Measurements from ENCODE around the gene PGC. TPM values are rescaled to one million over a fixed set of nuclear protein-coding genes. Genes with fewer than 3 reads are reported as not detected.

PGC gene
- total and polyA plus RNA-seq, 2 donors (not counting 1 experiment from before 2014, with no cell fraction given): not detected

DNA sequence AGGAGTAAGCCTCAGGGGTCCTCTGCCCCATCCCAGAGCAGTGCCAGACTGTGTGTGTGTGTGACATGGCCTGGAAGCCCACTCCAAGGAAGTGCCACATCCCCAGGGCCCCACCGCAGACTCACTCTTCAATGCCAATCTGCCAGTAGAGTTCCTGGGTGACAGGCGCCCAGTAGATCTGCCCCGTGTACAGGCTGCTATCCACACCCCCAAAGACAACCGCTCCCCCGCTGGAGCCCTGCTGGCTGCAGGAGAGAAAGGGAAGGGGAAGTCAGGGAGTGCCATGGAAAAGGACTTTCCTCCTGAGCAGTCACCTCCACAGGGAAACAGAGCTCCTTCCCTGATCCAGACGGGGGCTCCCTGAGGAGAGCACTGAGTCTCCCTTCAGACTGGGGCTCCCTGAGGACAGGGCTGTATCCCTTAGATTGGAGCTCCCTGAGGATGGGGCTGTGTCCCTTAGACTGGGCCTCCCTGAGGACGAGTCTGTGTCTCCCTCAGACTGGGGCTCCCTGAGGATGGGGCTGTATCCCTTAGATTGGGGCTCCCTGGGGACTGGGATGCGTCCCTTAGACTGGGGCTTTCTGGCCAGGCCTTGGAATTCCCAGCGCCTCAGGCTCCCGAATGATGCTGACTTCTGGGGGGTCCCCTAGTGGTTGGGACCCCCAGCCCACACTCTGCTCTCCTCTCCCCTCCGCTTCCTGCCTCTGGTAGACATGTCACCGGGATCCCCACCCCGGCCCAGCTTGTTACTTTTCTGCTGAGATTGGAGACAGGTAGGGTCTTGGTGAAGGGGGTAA is 6.6 kb downstream of the PGC start:
- no peaks in the 10 kb centered on the region for H3K79me2 ChIP-seq (ENCODE audit: control insufficient read depth, insufficient read depth, low read length)
- no peak overlapping the region for H2AFZ ChIP-seq (ENCODE audit: insufficient read depth, low read depth, low read length, poor library complexity, severe bottlenecking)
- H3K27ac ChIP-seq (ENCODE audit: low read length in 2 of 2): no peak overlapping the region
- no peaks in the 10 kb centered on the region for H3K27me3 ChIP-seq (replicated peaks in 1 of 4; ENCODE audit: control extremely low read depth in 1 of 4, control insufficient read depth in 3 of 4, insufficient read depth in 4 of 4, low read length in 3 of 4)
- H3K4me1 ChIP-seq (ENCODE audit: control insufficient read depth in 2 of 2, insufficient read depth in 2 of 2, low read length in 2 of 2): peaks cover 4 to 5% of the 10 kb centered on the region in 2 donors
- Mint-ChIP-seq H3K9me3 (ENCODE audit: insufficient read depth) (no peaks in the 10 kb centered on the region), H3K4me3 (no peak overlapping the region), H3K27me3 (no peaks in the 10 kb centered on the region), H3K4me1 (peaks cover 4% of the 10 kb centered on the region), H3K27ac (no peak overlapping the region)
- ChIA-PET POLR2A (no interaction called here), CTCF (interaction anchor here (1.3 kb wide), 1 partner anchor 57 kb away, joined by 4 read pairs; no protein-coding TSS in a partner anchor)
- intact Hi-C loops (cut with micrococcal nuclease): no loop called here
- no peak overlapping the region for H3K9ac ChIP-seq (ENCODE audit: low read length)
- H4K20me1 ChIP-seq (ENCODE audit: control insufficient read depth, insufficient read depth, low read length, poor library complexity, severe bottlenecking): no peaks in the 10 kb centered on the region
- H3K4me3 ChIP-seq (ENCODE audit: control extremely low read depth in 1 of 5, extremely low read depth in 1 of 5, insufficient read depth in 1 of 5, low read depth in 2 of 5, low read length in 4 of 5): no peak overlapping the region
- no peaks in the 10 kb centered on the region for H3K9me3 ChIP-seq (ENCODE audit: control extremely low read depth in 1 of 3, control insufficient read depth in 2 of 3, insufficient read depth in 1 of 3, low read length in 2 of 3)
- DNase-seq: no peak
- no peak overlapping the region for H3K4me2 ChIP-seq (replicated peaks; ENCODE audit: low read depth, low read length, poor library complexity, severe bottlenecking)
- no peaks in the 10 kb centered on the region for H3K36me3 ChIP-seq (replicated peaks in 1 of 2; ENCODE audit: control extremely low read depth in 1 of 2, control insufficient read depth in 1 of 2, extremely low read depth in 1 of 2, insufficient read depth in 2 of 2, low read length in 1 of 2)
- ATAC-seq (ENCODE audit: low read depth): no peak
- TF ChIP-seq, protein P1, sequence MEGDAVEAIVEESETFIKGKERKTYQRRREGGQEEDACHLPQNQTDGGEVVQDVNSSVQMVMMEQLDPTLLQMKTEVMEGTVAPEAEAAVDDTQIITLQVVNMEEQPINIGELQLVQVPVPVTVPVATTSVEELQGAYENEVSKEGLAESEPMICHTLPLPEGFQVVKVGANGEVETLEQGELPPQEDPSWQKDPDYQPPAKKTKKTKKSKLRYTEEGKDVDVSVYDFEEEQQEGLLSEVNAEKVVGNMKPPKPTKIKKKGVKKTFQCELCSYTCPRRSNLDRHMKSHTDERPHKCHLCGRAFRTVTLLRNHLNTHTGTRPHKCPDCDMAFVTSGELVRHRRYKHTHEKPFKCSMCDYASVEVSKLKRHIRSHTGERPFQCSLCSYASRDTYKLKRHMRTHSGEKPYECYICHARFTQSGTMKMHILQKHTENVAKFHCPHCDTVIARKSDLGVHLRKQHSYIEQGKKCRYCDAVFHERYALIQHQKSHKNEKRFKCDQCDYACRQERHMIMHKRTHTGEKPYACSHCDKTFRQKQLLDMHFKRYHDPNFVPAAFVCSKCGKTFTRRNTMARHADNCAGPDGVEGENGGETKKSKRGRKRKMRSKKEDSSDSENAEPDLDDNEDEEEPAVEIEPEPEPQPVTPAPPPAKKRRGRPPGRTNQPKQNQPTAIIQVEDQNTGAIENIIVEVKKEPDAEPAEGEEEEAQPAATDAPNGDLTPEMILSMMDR (IDR thresholded peaks at IDR 0.05): no peak
- TF ChIP-seq EZH2 (IDR thresholded peaks at IDR 0.05; ENCODE audit: borderline replicate concordance, insufficient read depth, low read depth, low read length, poor library complexity, severe bottlenecking): no peak
- 95% methylated on average over 6 of the region's 13 CpGs for whole genome bisulfite sequencing (ENCODE audit: insufficient coverage)

DNA sequence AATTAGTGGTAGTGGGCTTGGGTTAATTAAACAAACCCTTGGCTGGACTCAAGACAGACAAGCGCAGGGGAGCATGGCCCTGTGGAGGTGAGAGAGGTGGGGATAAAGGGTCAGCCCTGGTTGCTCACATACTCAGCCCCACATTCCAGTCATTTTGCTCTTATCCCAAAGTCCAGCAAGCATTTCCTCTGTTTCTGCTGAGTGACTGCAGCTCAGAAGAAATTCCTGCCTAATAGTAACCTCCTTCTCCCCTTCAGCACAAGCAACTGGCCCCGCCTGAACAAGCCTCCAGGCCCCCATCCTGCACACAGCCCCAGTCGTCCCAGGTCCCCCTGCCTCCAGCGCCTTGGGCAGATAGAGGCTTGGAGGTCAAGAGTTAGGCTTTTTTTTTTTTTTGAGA is 8.2 kb downstream of the PGC start:
- no peaks in the 10 kb centered on the region for H3K36me3 ChIP-seq (replicated peaks in 1 of 2; ENCODE audit: control extremely low read depth in 1 of 2, control insufficient read depth in 1 of 2, extremely low read depth in 1 of 2, insufficient read depth in 2 of 2, low read length in 1 of 2)
- ChIA-PET CTCF (no interaction called here), POLR2A (no interaction called here)
- no peak overlapping the region for H3K4me2 ChIP-seq (replicated peaks; ENCODE audit: low read depth, low read length, poor library complexity, severe bottlenecking)
- H3K4me3 ChIP-seq (ENCODE audit: control extremely low read depth in 1 of 5, extremely low read depth in 1 of 5, insufficient read depth in 1 of 5, low read depth in 2 of 5, low read length in 4 of 5): no peak overlapping the region
- ATAC-seq (ENCODE audit: low read depth) (no peak), DNase-seq (no peak)
- H3K4me1 ChIP-seq (ENCODE audit: control insufficient read depth in 2 of 2, insufficient read depth in 2 of 2, low read length in 2 of 2): peaks cover 4 to 6% of the 10 kb centered on the region in 2 donors
- no peaks in the 10 kb centered on the region for H3K9me3 ChIP-seq (ENCODE audit: control extremely low read depth in 1 of 3, control insufficient read depth in 2 of 3, insufficient read depth in 1 of 3, low read length in 2 of 3)
- Mint-ChIP-seq H3K4me1 (peaks cover 5% of the 10 kb centered on the region), H3K4me3 (no peak overlapping the region), H3K27ac (no peak overlapping the region), H3K27me3 (no peaks in the 10 kb centered on the region), H3K9me3 (ENCODE audit: insufficient read depth) (no peaks in the 10 kb centered on the region)
- no peak overlapping the region for H3K27ac ChIP-seq (ENCODE audit: low read length in 2 of 2)
- H2AFZ ChIP-seq (ENCODE audit: insufficient read depth, low read depth, low read length, poor library complexity, severe bottlenecking): no peak overlapping the region
- no CpG with 5 or more reads among the region's 4 CpGs for WGBS (ENCODE audit: insufficient coverage)
- H3K27me3 ChIP-seq (replicated peaks in 1 of 4; ENCODE audit: control extremely low read depth in 1 of 4, control insufficient read depth in 3 of 4, insufficient read depth in 4 of 4, low read length in 3 of 4): no peaks in the 10 kb centered on the region
- H3K9ac ChIP-seq (ENCODE audit: low read length): no peak overlapping the region
- intact Hi-C loops (cut with micrococcal nuclease): no loop called here
- no peaks in the 10 kb centered on the region for H4K20me1 ChIP-seq (ENCODE audit: control insufficient read depth, insufficient read depth, low read length, poor library complexity, severe bottlenecking)
- TF ChIP-seq, protein P1 (IDR thresholded peaks at IDR 0.05): no peak
- TF ChIP-seq EZH2 (IDR thresholded peaks at IDR 0.05; ENCODE audit: borderline replicate concordance, insufficient read depth, low read depth, low read length, poor library complexity, severe bottlenecking): no peak
- H3K79me2 ChIP-seq (ENCODE audit: control insufficient read depth, insufficient read depth, low read length): no peaks in the 10 kb centered on the region
